ENCODE data around the gene RRP9. TPM values are rescaled to one million over a fixed set of nuclear protein-coding genes. Genes with fewer than 3 reads are reported as not detected.

The RRP9 gene
- total RNA-seq, 1 donor from 2014 or later: 12.5 TPM

GRCh38 chr3:51986010-51986947 is 44.6 kb upstream of the RRP9 start:
- H3K27ac ChIP-seq: no peak overlapping the region
- peaks cover 28% of the 10 kb centered on the region for H3K4me1 ChIP-seq
- no peaks in the 10 kb centered on the region for H3K36me3 ChIP-seq
- DNase-seq (ENCODE audit: extremely low spot score in 2 of 2): no peak
- H3K9me3 ChIP-seq: no peaks in the 10 kb centered on the region
- H3K27me3 ChIP-seq: no peaks in the 10 kb centered on the region
- no peak overlapping the region for H3K4me3 ChIP-seq
- no peak for TF ChIP-seq CTCF (IDR thresholded peaks at IDR 0.05)
- no peak for TF ChIP-seq POLR2A (IDR thresholded peaks at IDR 0.05)
- no peak for TF ChIP-seq POLR2AphosphoS5 (IDR thresholded peaks at IDR 0.05; ENCODE audit: insufficient read depth in 1 of 2, low read depth in 1 of 2)
- intact Hi-C loops (cut with DNase I): no loop called here

GRCh38 chr3:51985063-51985462 is 43.4 kb upstream of the RRP9 start:
- peaks cover 28% of the 10 kb centered on the region for H3K4me1 ChIP-seq
- H3K4me3 ChIP-seq: no peak overlapping the region
- no peaks in the 10 kb centered on the region for H3K27me3 ChIP-seq
- H3K9me3 ChIP-seq: no peaks in the 10 kb centered on the region
- DNase-seq (ENCODE audit: extremely low spot score in 2 of 2): no peak
- H3K27ac ChIP-seq: no peak overlapping the region
- no peaks in the 10 kb centered on the region for H3K36me3 ChIP-seq
- TF ChIP-seq POLR2A (IDR thresholded peaks at IDR 0.05): no peak
- no peak for TF ChIP-seq CTCF (IDR thresholded peaks at IDR 0.05)
- no peak for TF ChIP-seq POLR2AphosphoS5 (IDR thresholded peaks at IDR 0.05; ENCODE audit: insufficient read depth in 1 of 2, low read depth in 1 of 2)
- intact Hi-C loops (cut with DNase I): no loop called here

GRCh38 chr3:51984269-51984647 is 42.6 kb upstream of the RRP9 start:
- intact Hi-C loops (cut with DNase I): no loop called here
- H3K36me3 ChIP-seq: no peaks in the 10 kb centered on the region
- H3K9me3 ChIP-seq: no peaks in the 10 kb centered on the region
- peaks cover 28% of the 10 kb centered on the region for H3K4me1 ChIP-seq
- H3K27ac ChIP-seq: peak overlapping the region; percentile 91
- TF ChIP-seq POLR2AphosphoS5 (IDR thresholded peaks at IDR 0.05; ENCODE audit: insufficient read depth in 1 of 2, low read depth in 1 of 2) (no peak), CTCF (IDR thresholded peaks at IDR 0.05) (no peak), POLR2A (IDR thresholded peaks at IDR 0.05) (no peak)
- no peaks in the 10 kb centered on the region for H3K27me3 ChIP-seq
- H3K4me3 ChIP-seq: no peak overlapping the region
- DNase-seq (ENCODE audit: extremely low spot score in 2 of 2): no peak

GRCh38 chr3:51983578-51984268 is 42.0 kb upstream of the RRP9 start:
- intact Hi-C loops (cut with DNase I): no loop called here
- peaks cover 28% of the 10 kb centered on the region for H3K4me1 ChIP-seq

More at GRCh38 chr3:51983578-51984268, 42.0 kb upstream of the RRP9 start:
- no peaks in the 10 kb centered on the region for H3K36me3 ChIP-seq
- peak overlapping the region; percentile 53 to 60 for H3K4me3 ChIP-seq
- no peaks in the 10 kb centered on the region for H3K27me3 ChIP-seq
- TF ChIP-seq POLR2A (IDR thresholded peaks at IDR 0.05) (no peak), POLR2AphosphoS5 (IDR thresholded peaks at IDR 0.05; ENCODE audit: insufficient read depth in 1 of 2, low read depth in 1 of 2) (no peak), CTCF (IDR thresholded peaks at IDR 0.05) (no peak)
- DNase-seq (ENCODE audit: extremely low spot score in 2 of 2): no peak
- H3K27ac ChIP-seq: peak overlapping the region; percentile 91
- no peaks in the 10 kb centered on the region for H3K9me3 ChIP-seq
